HG03066 (cell line): ENCODE measurements around the gene PYGM.

Source experiments
- ATAC-seq: cut with Tn5 transposase; IDR thresholded peaks from one replicate; pipeline ENCODE4 v1.9.1; 2021; ENCODE audit warnings: low read depth; ENCODE audit not compliant: unreplicated experiment

PYGM gene

GRCh38 chr11:64697663-64698375, 62.0 kb downstream of the PYGM start:
- ATAC-seq: no peak
